Measurements from ENCODE around the gene AUTS2.

AUTS2 gene

GRCh38 chr7:69864274-69864673, 266.0 kb downstream of the AUTS2 start:
- DNase-seq = peak; percentile 42

DNA sequence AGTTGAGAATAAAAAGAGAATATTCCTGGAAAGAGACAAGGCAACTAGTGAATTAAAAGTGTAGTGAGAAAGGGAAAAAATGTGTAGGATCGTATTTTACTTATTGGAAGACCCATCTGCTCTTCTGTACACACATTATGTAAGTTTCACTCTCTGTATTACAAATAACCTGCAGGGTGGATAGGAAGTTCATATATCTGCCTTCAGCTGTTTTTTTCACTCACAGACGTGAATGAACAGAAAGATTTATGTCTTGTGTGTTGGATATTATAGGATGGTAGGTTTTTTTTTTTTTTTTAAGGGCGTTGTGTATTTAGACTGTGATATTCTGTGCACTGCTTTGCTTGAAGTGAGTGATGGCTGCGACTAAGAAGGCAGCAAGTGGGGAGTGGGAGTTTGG, 266.5 kb downstream of the AUTS2 start:
- peak; percentile 42 for DNase-seq

DNA sequence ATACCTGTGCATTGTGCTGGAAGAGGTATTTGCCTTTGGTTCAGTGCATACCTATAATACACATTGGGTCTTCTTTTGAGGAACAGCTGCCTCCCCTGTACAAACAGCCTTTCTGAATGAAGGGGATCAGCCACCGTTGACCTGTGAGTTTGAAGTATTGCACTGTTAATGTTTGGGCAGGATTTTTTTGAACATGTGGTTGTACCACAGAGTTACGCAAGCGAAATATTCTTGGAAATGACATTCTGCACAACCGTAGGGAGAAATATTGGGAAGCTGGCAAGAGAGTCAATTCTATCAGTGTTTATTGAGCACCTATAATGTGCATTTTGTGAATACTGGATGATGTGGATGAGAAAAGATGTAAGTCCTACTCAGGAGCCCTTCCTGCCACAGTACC, 270.6 kb downstream of the AUTS2 start:
- no peak for DNase-seq

DNA sequence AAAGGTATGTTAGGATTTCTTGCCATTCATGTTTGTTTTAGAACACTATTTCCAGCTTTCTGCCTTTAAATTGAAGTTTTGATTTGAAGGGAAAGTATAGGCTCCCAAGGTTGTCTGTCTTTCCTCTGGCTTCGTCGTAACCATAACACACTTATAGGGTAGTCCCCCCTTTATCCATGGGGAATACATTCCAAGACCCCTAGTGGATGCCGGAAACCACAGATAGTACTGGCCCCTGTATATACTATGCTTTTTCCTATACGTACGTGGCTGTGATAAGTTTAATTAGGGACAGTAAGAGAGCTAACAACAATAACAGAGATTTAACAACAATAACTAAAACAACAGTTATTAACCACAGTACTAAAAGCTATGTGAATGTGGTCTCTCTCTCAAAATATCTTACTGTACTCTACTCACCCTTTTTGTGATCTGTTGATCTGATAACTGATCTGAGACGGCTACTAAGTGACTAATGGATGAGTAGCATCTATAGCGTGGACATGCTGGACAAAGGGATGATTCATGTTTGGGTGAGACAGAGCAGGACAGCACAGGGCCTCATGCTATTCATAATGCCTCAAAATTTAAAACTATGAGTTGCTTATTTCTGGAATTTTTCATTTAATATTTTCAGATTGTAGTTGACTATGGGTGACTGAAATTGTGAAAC, 273.1 kb downstream of the AUTS2 start:
- DNase-seq = no peak

DNA sequence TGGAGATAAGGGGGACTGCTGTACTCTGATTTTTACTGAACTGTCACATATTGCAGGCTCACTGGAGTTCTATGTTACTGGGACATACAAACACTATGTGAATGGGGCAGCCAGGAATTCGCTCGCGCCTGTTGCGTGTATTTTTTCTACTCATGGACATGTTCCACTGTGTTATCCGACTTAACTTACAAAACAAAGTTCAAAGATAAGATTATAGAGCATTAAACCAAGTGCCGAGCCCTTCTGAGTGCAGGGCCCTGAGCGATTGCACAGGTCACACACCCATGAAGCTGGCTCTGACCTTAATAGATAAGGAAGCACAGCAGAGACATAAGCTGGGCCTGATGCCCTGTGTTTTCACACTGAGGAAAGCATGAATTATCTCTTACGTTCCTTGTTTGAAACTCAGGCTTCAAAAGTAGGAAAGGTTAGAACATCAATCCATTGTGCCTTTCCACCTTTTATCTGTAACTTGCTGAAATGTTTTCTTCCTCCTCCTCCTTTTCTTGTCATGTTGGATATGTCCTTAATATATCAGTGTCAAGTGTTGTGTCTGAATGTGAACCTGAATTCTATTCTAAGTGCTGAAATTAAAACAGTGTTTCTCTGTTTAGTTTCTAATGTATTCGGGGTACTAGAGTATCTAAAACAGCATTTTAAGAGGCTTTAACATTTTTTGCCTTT, 273.8 kb downstream of the AUTS2 start:
- no peak for DNase-seq

GRCh38 chr7:69873512-69873911, 275.2 kb downstream of the AUTS2 start:
- DNase-seq = no peak

- DNase-seq = no peak
Measured at GRCh38 chr7:69878015-69878414, 279.7 kb downstream of the AUTS2 start.

- no peak for DNase-seq
Measured at GRCh38 chr7:69878591-69878990, 280.3 kb downstream of the AUTS2 start.

DNA sequence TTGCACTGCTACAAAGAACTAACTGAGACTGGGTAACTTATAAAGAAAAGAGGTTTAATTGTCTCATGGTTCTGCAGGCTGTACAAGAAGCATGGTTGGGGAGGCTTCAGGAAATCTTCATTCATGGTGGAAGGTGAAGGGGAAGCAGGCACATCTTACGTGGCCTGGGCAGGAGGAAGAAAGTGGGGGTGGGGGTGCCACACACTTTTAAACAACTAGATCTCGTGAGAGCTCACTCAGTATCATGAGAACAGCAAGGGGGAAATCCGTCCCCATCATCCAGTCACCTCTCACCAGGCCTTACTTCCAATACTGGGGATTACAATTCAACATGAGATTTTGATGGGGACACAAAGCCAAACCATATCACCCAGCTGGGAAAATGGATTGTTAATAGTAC, 281.7 kb downstream of the AUTS2 start:
- no peak for DNase-seq

GRCh38 chr7:69880840-69881239, 282.6 kb downstream of the AUTS2 start:
- peak; percentile 85 for DNase-seq

- DNase-seq = no peak
Measured at GRCh38 chr7:69882269-69882668, 284.0 kb downstream of the AUTS2 start.

DNA sequence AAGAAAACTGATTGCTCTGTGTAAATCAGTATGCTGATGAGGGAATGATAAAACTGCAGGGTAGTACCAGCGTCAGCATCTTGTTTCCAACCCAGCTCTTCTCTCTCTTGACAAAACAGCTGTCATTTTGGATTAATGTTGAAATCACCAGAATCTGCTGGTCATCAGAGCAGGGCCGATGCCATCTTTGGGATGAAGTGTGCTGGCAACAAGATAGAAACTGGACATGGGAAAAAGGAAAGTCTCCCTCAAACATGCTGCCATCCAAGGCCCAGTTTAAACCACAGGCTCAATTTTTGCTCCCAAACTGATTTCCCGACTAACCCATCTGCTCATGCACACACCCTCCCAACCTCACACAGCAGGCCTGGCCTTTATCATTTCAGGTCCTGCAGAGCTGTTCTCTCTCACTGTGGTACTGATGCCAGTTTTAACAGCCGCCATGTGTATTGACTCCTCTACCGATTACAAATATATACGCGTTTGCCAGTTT, 285.2 kb downstream of the AUTS2 start:
- DNase-seq = no peak

DNA sequence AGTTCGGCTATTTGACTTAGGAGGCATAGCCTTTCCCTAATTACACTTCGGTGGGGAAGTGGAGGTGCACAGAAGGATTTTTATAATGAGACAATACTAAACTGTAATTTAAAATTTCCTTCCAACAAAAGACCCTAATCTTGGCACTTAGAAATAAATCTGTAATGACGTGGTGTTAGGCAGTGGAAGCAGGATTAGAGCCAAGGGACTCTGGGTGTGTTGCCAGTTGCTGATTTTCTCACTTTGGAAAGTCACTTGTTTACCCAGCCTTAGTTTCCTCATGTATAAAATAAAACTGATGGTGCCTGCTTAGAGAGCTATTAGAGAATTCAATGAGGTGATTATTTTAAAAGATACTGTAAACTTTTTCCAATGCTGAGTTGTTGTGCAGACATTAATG, 287.2 kb downstream of the AUTS2 start:
- DNase-seq = no peak

- DNase-seq = no peak
Measured at GRCh38 chr7:69889338-69889975, 291.2 kb downstream of the AUTS2 start.

GRCh38 chr7:69889976-69890351, 291.7 kb downstream of the AUTS2 start:
- no peak for DNase-seq

GRCh38 chr7:69892790-69893189, 294.5 kb downstream of the AUTS2 start:
- peak; percentile 29 for DNase-seq

- peak; percentile 56 for DNase-seq
Measured at GRCh38 chr7:69893906-69894305, 295.6 kb downstream of the AUTS2 start.

DNA sequence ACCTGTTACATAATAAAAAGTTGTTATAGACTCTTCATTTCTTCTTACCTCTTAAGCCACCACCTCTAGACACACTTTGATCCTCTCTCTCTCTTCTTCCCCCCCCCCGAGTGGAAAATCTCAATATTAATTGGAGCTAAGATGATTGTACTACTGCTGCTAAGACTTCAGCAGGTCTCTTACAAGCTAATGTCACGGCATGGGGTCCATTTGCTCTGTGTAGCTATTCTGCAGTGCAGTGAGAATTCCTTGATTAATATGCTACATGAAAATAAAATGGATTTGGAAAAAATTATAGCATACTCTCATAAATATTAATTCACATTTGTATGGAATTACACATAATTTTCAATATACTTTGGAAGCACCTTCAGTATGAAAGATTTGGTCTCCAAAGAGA, 297.2 kb downstream of the AUTS2 start:
- no peak for DNase-seq

GRCh38 chr7:69896121-69896520, 297.8 kb downstream of the AUTS2 start:
- no peak for DNase-seq

- DNase-seq = no peak
Measured at GRCh38 chr7:69898189-69898588, 299.9 kb downstream of the AUTS2 start.

DNA sequence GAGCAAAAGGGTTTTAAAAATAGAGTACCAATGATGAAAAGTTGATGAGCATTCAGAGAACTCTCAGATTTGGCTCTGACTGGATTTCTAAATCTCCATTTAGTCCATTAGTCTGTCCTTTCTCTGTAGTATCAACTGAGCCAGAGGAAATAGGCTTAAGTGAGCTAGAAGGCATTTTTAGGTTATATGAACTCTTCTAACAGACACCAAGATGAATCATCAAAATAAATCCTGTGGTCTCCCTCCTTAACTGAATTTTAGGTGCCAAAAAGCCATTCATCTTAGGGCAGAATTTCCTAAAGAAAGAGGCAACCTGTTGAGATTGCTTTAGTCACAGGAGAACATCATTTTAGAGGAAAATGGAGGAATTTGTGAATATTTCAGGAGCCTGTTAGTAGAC, 305.1 kb downstream of the AUTS2 start:
- no peak for DNase-seq

DNA sequence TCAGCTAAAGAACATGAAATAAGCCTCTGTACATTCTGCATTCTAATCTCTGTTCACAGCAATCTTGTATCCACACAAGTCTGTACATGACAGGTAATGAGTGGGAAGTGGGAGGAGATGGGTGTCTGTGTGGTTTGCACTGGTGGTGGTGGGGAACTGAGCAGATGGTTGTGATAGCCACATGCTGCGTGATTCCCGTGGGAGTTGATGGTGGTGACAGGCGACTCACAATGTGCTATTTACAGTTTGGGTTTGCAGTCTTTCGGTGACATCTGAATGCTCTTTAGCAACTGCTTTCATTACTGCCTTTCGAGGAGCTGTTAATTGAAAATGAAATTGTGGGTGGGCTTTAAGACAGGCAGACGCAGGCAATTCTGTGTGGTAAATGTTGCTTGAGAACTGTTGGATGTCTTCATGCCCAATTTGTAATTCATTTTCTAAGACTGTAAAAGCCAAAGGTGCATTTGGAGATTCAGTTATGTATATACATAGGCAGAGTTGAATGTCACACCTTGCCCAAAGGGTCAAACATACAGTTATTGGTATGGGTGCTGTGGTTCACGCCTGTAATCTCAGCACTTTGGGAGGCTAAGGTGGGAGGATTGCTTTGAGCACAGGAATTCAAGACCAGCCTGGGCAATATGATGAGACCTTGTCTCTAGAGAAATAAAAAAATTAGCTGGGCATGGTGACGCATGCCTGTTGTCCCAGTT, 308.2 kb downstream of the AUTS2 start:
- no peak for DNase-seq

DNA sequence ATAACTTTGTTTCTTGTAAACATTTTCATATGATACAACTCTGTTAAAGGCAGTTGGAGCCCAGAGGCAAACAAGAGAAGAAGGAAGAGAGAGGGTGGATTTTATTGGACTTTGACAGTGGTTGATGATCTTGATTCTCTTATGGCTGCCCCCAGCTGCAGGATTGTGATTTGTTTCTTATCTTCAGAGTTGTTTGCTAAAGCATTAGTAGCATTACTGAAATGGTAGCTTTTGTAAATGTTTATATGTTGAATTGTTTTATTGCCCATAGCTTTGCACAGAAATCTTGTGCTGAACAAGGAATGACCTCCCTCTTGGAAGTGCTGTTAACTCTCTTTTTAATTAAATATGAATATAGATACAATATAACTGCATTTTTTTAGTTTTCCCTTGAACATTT, 309.4 kb downstream of the AUTS2 start:
- no peak for DNase-seq

- DNase-seq = peak; percentile 58
Measured at GRCh38 chr7:69908454-69908853, 310.2 kb downstream of the AUTS2 start.

Data from NCI-H1092 treated with DMSO at 0.1 percent for 48 hours (cell line).